Stimulated activated CD8-positive, alpha-beta memory T cell treated with anti-CD3 and anti-CD28 coated beads, Interleukin-12 subunit alpha, Interleukin-12 subunit beta, amount 100 ng/mL, for 24 hours (primary cell): ENCODE data around the gene ATP8A2.

Experiments
- DNase-seq: peaks from one replicate; pipeline ENCODE4 v3.0.0-alpha.2; 2020; ENCODE audit errors: extremely low read depth

Gene ATP8A2

DNA sequence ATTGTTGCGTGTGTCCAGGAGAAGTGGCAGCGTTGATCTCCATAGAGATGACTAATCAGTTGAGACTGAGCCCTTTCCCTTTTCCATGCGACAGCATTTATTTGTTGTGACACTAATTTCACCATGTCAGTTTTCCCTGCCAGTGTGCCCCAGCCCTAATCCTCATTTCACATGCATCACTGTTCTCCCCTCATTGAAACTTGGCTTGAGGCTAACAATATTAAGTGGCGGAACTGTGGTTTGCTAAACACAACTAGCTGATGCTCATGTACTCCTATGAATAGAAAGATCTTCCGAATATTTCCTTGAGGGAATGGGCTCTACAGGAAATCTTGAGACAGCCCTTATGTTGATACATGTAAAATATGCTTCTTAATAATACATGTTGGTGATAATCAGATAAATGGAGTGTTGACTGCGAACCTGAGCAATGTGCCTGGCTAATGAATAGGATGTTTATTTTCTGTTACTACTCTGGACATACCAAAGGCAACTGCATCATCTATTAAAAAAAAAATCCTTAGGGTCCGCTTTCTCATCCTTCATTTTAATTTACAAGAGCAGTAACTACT, 258.6 kb downstream of the ATP8A2 start:
- no peak for DNase-seq

DNA sequence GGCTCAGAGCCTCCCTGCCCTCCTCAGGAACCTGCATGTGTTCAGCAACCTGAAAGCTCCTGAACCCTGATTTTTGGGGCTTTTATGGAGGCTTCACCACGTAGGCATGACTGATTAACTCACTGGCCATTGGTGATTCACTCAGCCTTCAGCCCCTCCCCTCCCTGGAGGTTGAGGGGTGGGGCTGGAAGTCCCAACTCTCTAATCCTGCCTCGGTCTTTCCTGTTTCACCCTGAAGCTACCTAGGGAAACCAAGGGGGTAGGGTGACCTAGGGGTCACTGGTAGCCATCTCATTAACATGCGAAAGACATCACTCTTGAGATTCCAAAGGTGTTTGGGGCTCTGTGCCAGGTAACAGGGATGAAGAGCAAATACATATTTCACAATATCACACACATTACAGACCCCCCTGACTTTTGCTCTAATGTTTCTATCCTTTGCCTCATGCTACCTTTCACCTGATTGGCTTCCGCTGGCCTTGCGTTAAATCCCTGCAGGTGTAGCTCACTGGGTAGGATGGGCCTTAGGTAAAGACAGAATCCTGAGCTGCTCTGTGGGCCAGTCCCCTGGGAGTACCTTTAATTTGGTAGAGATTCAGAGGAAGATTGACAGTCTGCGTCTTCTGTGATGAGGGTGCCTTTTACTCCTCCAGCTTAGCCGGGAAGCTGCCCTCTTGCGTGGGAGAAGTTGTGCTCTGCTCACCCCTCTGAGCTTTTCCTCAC, 260.6 kb downstream of the ATP8A2 start:
- no peak for DNase-seq

DNA sequence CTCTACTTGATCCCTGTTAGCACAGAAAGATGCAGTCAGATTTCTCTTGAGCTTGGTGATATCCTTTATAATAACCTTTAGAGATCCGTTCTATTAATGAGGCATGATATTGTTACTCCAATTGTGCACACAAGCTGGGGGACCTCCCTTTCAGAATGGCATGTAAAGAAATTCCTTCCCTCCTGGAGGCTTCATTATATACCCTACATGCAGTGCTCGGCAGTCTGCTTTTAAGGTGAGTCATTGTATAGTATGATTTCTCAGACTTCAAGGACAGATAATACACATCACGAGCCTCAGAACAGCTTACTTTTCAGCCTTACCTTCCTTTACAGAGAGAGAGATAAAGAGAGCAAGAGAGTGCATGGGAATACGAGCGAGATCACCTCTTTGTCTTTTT, 261.3 kb downstream of the ATP8A2 start:
- DNase-seq: no peak

DNA sequence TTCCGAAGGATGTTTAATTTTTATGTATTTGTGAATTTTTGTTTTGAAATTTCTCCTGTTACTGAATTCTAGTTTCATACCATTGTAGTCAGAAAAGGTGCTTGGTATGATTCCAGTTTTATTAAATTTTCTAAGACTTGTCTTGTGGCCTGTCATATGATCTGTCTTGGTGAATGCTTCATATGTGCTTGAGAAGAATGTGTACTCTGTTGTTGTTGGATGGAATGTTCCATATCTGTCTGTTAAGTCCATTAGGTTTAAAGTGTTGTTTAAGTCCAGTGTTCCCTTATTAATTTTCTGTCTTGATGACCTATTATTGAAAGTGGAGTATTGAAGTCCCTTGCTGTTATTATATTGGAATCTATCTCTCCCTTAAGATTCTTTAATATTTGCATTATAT, 273.9 kb downstream of the ATP8A2 start:
- DNase-seq: no peak

DNA sequence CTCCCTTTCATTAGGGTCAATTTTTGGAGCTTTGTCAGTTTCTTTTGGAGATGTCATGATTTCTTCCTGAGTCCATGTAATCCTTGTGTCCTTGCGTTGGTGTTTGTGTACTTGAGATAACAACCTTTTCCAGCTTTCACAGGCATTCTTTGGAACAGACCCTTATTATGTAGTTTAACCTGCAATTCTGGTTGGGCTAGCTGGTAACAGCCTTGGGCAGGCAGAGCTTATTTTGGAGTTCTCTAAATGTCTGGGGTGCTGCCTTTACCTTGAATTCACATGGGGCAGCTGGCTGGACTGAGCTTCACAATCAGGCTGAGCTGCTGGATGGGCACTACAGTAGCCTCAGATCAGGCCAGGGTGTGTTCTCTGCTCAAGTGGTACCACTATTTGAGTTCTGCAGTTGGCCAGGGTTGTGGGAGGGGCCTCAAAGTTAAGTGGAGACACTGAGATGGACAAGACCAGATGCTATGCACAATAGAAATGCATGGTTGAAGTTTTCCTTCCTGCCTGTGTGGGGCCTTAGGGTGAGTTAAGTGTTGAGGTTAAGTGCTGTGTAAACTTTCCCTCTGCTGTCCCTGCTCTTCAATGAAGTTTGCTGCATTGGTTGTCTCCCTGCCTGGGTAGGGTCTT, 277.3 kb downstream of the ATP8A2 start:
- DNase-seq: no peak

DNA sequence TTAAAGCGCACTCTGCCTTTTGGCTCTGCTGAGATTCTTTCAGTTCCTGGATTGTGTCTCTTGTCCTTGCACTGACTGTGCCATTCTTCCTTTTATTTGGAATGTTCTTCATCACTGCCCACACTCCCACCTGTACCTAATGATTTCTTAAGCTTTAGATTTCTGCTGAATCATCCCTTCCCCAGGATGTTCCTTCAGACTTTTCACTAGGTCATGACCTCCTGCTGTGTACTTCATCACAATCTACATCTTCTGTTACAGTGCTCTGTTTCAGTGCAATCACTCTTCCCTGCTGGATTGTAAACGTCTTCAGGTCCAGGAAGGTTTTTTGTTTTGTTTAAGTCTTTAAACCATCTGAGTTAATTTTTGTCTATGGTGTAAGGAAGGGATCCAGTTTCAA, 281.0 kb downstream of the ATP8A2 start:
- DNase-seq: no peak

DNA sequence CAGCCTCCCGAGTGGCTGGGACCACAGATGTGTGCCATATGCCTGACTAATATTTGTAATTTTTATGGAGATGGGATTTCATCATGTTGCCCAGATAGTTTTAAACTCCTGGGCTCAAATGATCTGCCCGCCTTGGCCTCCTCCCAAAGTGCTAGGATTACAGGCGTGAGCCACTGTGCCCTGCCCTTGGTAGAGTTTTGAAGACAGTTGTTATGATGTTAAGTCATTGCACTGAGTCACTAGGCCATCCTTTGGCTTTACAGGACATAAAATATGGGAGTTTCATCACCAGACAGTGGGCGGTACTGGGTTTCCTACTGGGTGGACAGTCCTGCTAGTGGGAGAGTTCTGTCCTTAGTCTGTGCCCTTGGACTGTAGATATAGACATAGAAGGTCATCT, 282.5 kb downstream of the ATP8A2 start:
- DNase-seq: no peak

DNA sequence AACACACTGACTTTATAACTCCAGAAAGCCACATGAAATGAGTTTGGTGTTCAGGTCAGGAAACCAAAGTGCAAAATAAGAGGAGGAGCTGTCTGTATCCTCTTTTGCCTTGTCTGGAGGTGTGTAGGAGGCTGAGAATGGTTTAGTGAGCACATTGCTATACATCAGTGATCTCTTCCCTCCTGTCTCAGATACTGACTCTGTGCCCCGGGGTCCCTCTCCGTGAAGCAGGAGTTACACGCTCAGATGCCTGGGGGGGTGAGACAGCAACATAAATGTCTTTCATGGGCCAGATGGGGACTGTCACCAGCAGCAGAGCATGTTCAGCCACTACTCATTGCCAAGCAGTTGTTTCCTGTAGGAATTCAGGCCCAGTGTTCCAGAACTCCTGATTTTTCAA, 285.4 kb downstream of the ATP8A2 start:
- no peak for DNase-seq

DNA sequence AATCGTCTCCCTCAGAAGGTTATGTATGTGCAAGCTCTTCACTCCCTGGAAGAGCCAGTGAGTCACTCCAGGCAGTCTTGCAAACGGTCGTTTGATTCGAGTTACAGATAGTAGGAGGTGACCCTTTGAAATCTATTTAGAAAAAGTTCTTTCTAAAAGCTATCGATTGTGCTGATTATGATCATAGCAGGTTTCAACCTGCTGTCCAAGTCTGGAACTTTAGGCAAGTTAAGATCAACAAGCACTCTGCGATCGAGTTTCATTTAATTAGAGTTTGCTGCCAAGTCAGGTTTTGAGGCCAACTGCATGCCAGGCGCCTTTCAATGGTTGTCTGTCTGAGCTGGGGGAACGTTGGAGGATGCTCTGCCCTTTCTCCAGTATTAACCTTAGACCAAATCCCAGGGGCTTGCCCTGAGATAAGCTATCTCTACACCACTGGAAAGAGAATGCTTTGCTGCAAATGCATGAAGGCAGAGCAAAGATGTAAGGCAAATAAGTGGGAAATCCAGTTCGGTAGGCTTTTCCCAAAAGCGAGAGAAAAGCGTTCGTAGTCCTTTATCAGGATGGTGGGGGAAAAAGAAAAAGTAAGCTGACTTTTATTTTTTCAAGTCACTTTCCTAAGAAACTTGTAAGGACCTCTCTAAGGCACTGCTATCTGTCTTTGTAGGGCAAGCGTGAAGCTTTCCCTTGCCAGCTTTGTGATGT, 287.5 kb downstream of the ATP8A2 start:
- DNase-seq: no peak

DNA sequence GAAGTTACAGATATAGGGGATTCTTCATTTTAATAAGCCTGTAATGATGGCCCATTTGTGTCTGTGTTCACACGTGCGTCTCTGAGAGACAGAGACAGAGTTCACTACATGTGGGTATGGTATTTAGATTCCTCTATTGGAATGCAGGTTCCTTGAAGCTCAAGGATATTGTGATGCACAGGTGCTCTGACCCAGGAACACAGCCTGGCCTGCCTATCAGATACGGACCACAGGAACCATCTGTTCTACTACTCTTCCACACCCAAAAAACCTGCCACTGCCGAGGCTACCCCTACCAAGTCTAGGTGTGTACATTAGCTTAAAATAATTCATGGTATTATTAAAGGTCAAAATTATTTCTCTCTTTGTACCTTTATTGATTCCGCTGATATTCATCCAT, 289.2 kb downstream of the ATP8A2 start:
- DNase-seq: no peak

DNA sequence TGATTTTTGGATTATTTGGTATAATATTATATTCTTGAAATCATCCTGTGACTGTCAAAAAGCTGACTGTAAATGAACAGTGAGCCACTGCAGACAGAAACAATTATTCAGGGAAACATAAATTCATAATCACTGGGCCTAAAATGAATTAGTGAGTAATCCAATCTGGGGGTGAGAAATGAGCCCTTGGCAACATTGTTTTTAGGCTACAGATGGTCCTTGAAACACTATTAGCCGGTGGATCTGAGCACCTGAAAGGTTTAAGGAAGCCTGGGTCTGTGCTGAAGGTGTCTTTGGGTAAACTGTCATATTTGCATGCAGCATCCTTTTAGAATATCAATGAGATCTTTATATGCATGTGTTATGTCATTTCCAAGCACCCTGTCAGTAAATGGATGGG, 290.7 kb downstream of the ATP8A2 start:
- DNase-seq: no peak

DNA sequence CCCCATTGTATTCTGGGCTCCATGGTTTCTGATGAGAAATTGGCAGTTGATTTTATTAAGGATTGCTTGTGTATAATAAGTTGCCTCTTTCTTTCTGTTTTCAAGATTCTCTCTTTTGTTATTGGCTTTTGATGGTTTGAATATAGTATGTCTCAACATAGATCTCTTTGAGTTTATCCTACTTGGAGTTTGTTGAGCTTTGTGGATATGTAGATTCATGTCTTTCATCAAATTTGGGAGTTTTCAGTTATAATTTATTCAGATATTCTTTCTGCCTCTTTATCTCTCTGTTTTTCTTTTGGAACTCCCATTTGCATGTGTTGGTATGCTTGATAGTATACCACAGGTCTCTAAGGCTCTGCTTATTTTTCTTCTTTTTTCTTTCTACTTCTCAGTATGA, 296.6 kb downstream of the ATP8A2 start:
- no peak for DNase-seq

DNA sequence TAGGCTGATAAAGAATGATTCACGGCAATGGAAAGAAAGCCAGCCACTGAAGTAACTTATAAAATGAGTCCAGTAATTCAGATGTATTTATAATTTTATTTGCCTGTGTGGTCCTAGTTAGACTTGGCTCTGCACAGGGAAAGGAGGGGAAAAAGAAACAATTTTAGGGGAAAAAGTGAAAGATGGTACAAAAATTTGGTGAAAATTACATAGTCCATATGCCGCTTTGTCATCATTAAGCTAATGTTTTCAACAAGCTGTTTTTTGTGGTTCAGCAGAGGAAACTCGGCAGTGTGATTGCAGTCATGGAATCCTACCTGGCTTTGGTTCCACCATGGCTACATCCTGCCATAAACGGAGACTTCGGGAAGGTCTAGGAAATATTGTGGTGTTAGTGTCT, 301.9 kb downstream of the ATP8A2 start:
- no peak for DNase-seq

DNA sequence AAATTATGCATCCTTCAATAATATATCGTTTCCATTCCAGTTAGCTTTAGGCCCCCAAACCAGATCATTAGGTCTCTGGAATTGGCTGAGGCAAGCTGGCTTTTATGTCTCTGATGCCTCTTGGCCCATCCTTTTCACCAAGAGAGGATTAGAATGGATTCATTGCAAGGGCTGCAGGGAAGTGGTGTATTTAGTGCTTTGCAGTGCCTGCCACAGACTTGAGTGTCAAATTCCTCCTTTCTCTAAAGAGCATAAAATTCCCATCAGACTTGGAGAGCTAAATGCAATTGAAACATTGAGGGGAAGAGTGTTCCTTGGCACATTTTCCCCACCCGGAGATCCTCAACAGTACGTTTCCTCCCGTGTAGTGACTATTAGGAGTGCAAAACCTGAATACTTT, 302.6 kb downstream of the ATP8A2 start:
- DNase-seq: no peak

DNA sequence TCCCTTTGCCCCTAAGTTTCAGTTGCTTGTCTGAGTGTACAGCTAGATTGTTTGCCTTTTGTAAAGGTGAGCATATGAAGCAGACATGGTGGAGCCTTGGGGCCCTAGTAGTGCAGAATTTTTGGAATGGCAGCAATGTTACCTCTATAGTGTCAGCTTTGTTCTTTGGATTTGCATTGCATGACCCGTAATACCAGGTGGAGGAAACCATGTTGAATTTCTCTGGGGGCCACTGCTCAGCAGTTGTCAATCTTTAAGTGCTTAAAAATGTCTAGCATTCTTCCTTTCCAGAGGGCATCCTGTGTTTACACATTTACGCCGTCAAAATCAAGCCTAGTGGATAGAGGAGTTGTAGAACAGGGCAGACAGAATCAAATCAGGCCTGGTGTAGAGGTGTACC, 303.3 kb downstream of the ATP8A2 start:
- no peak for DNase-seq

DNA sequence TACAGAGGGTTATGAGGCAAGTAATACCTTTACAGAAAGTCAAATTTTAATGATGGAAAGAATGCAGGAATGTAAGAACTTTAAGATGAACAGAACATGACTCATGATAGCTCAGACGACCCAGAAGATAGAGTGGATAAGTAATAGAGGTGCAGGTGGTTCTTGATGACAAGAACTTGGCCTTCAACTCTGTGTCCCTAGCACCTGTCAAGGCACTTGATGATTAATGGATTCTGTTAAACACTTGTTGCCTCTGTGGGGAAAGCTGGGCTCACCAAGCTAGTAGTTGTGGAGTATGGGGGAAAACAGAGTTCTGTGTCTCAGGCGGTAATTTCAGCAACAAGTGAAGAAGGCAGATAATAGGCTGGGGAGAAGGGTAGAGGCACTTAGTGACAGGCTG, 306.2 kb downstream of the ATP8A2 start:
- DNase-seq: no peak

DNA sequence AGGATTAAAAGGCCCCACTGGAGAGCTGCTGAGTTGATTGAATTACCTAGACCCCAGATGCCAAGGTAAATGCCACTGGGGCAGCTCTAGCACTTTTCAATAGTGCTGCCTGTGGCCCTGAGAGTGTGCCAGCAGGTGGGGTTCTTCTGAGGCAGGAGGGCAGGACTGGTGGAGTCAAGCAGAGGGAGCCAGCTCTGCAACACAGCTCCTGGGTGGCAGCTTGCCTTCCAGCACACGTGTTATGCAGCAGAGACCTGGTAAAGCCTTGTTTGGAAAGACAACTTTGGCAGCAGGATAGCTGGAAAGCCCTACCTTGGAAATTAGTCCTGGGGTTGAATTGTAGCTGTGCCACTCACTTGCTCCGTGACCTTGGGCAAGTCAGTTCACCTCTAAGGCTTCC, 306.6 kb downstream of the ATP8A2 start:
- DNase-seq: no peak

DNA sequence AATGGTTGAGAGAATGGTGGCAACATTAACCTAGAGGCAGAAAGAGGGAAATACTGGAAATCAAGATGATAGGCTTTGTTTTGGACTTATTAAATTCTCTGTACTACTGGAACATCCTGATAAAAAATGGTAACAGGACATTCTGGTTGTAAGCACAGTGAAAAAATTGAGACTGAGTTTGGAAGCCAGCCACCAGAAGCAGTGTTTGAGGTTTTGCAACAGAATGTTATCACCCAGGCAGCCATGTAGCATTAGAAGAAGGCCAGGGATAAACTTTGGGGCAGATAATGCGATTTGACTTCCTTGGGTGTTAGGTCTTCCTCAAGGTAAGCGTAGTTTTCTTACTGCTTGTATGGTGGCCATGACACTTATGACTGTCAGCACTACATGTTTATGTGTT, 307.4 kb downstream of the ATP8A2 start:
- DNase-seq: no peak

DNA sequence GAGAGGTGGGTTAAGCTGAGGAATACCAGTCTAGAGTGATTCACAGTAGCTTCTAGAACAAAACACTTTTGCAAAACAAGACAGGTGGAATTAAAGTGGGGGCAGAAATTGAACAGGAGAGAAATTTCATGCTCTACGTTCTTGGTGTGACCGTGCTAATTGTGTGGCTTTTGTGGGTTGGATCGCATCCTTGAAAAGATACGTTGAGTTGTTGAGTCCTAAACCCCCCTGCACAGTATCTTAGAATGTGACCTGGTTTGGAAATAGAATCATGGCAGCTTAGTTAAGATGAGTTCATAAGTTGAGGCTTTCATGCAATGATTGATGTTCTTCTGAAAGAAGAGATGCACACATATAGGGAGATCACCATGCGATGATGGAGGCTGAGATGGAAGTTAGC, 308.2 kb downstream of the ATP8A2 start:
- no peak for DNase-seq

DNA sequence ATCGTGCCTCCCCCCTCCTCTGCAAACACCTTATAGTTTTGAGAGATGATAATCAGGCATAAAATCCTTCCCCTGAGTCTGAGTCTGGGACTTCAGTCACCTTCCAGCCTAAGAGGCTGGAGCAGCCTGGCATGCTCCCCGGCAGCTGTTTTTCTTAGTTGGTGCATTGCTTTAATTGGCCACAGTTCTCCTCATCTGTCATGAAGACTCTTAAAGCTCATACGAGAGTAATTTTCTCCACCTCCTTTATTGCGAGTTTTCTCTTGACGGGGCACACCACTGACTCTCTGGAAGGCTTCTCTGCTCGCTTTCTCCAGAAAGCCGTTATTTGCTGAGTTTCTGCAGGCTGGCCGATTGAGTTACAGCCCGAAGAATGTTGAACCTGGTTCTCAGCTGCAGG, 310.5 kb downstream of the ATP8A2 start:
- DNase-seq: no peak

DNA sequence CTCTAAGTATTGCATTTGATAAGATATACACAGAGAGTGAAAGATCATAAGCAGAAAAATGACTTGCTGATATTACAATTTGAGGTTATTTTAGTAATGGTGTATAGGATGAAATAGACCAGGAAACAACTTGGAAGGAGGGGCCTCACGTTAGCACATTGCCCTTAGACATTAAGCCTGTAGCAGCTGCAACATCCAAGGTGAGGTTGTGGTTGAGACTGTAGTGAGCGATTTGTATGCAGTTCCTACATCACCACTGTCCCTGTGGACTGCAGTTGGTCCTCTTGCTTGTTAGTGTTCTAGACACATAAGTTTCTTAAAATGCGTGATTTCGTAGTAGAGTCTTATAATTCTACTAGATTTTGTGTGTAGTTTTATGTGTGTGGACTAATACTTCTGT, 311.3 kb downstream of the ATP8A2 start:
- no peak for DNase-seq

DNA sequence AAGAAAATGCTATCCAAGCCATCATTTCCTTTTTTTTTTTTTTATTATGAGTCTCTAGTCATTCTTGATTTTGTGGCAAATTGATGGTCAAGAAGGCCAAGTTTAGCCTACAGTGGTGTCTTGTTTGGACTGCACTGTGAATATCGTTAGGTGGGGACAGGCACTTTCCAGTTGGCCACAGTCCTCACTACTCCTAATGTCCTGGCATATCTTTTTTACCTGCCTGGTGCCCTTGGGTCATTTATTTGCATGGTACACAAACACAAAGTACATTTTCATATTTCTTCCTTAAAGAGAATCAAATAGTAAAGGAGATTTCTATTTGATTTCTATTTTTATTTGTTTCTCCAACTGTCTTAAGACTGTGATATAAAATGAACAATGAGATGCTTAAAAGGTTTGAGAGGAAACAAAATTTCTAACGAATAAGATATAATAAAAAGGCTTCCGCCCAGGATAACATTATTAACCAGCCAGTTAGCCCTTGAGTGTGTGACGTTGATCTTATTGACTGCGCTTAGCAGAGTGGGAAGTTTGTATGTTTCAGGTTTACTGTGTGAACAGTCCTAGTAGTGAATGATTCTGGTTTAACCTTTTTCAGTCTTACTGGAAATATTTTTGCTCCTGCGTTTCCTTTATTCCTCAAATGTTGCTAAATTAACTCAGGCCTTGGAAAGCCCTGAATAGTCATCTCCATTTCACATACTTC, 312.0 kb downstream of the ATP8A2 start:
- DNase-seq: no peak
